Myocyte (in vitro differentiated cells): Measurements from ENCODE around the gene ENTREP1. TPM values are rescaled to one million over a fixed set of nuclear protein-coding genes. Genes with fewer than 3 reads are reported as not detected.

Source experiments
- total RNA-seq: library from RNA; depleted of rRNA; stranded (reverse); fragments of >200 nt; gene quantifications from 2 replicates; pipeline ENCODE4 v1.2.3, GENCODE V29; 2014

ENTREP1 gene
- total RNA-seq, 1 donor from 2014 or later: 3.7 TPM

Other genes starting within 250 kb of the ENTREP1 start
- 12.2 and 13.5 TPM in 2 replicates for gene TJP2, start 150.9 kb upstream of the ENTREP1 start, total RNA-seq